H9 (cell line): ENCODE data around the gene PDE7B. TPM values are rescaled to one million over a fixed set of nuclear protein-coding genes. Genes with fewer than 3 reads are reported as not detected.
A peak's percentile ranks its signal among the peaks of the same experiment; 100 is the strongest.

Experiments
- DNase-seq: peaks from one replicate; pipeline ENCODE4 v3.0.0-alpha.2; 2017
- H2AFZ ChIP-seq: one replicate; pipeline ENCODE4 v1.6.1; 2013; ENCODE audit warnings: mild to moderate bottlenecking, low read length, control low read depth, moderate library complexity
- H2AK5ac ChIP-seq: 2 replicates; pipeline ENCODE4 v1.6.1; 2013; ENCODE audit warnings: low read length, control low read depth, mixed read lengths; ENCODE audit not compliant: insufficient read length
- H2BK120ac ChIP-seq: one replicate; pipeline ENCODE4 v1.6.1; 2013; ENCODE audit warnings: low read depth, mild to moderate bottlenecking, low read length, control low read depth, inconsistent platforms; ENCODE audit not compliant: poor library complexity, severe bottlenecking
- H2BK12ac ChIP-seq: 2 replicates; pipeline ENCODE4 v1.6.1; 2013; ENCODE audit warnings: low read length, control low read depth, mixed read lengths, low read depth; ENCODE audit not compliant: insufficient read length
- H2BK15ac ChIP-seq: 2 replicates; pipeline ENCODE4 v1.6.1; 2013; ENCODE audit warnings: low read depth, low read length, control low read depth
- H2BK20ac ChIP-seq: one replicate; pipeline ENCODE4 v1.6.1; 2013; ENCODE audit warnings: low read depth, mild to moderate bottlenecking, low read length, control low read depth, inconsistent platforms; ENCODE audit not compliant: poor library complexity, severe bottlenecking
- H2BK5ac ChIP-seq: 2 replicates; pipeline ENCODE4 v1.6.1; 2013; ENCODE audit warnings: low read length, control low read depth, mixed read lengths; ENCODE audit not compliant: insufficient read length
- H3K14ac ChIP-seq: 2 replicates; pipeline ENCODE4 v1.6.1; 2013; ENCODE audit warnings: low read length, control low read depth; ENCODE audit not compliant: insufficient read depth
- H3K18ac ChIP-seq: 2 replicates; pipeline ENCODE4 v1.6.1; 2013; ENCODE audit warnings: low read depth, mild to moderate bottlenecking, mixed read lengths, low read length, control low read depth; ENCODE audit not compliant: insufficient read length
- H3K23ac ChIP-seq: 2 replicates; pipeline ENCODE4 v1.6.1; 2013; ENCODE audit warnings: low read length, control low read depth, mixed read lengths, low read depth; ENCODE audit not compliant: insufficient read length
- H3K23me2 ChIP-seq: 2 replicates; pipeline ENCODE4 v1.6.1; 2013; ENCODE audit warnings: low read depth, mild to moderate bottlenecking, mixed read lengths, low read length, control low read depth; ENCODE audit not compliant: insufficient read length, poor library complexity, severe bottlenecking
- H3K27ac ChIP-seq: 2 replicates; pipeline ENCODE4 v1.5.1; 2013; ENCODE audit warnings: low read length, control low read depth, mixed read lengths, low read depth; ENCODE audit not compliant: insufficient read length
- H3K27me3 ChIP-seq: 2 replicates; pipeline ENCODE4 v1.6.1; 2013; ENCODE audit warnings: low read length, control low read depth, inconsistent platforms; ENCODE audit not compliant: insufficient read depth
- H3K4ac ChIP-seq: 2 replicates; pipeline ENCODE4 v1.6.1; 2013; ENCODE audit warnings: low read depth, mild to moderate bottlenecking, control low read depth, inconsistent platforms, low read length, moderate library complexity
- H3K4me1 ChIP-seq: 2 replicates; pipeline ENCODE4 v1.6.1; 2013; ENCODE audit warnings: low read length, control low read depth, inconsistent platforms; ENCODE audit not compliant: insufficient read depth
- H3K4me2 ChIP-seq: 2 replicates; pipeline ENCODE4 v1.6.1; 2013; ENCODE audit warnings: low read length, control low read depth, mixed read lengths; ENCODE audit not compliant: insufficient read length, insufficient read depth
- H3K56ac ChIP-seq: 2 replicates; pipeline ENCODE4 v1.6.1; 2013; ENCODE audit warnings: low read depth, mild to moderate bottlenecking, mixed read lengths, low read length, control low read depth; ENCODE audit not compliant: insufficient read length
- H3K79me1 ChIP-seq: 2 replicates; pipeline ENCODE4 v1.6.1; 2013; ENCODE audit warnings: low read depth, mild to moderate bottlenecking, moderate library complexity, low read length, control low read depth, inconsistent platforms; ENCODE audit not compliant: insufficient read depth, poor library complexity, severe bottlenecking
- H3K79me2 ChIP-seq: 2 replicates; pipeline ENCODE4 v1.6.1; 2013; ENCODE audit warnings: low read length, control low read depth, inconsistent platforms; ENCODE audit not compliant: insufficient read depth
- H3K9ac ChIP-seq: 2 replicates; pipeline ENCODE4 v1.6.1; 2013; ENCODE audit warnings: low read length, control low read depth, mixed read lengths; ENCODE audit not compliant: insufficient read length; ENCODE audit errors: extremely low read depth
- H3K9me3 ChIP-seq: one replicate; pipeline ENCODE4 v1.6.1; 2013; ENCODE audit warnings: low read depth, low read length, inconsistent platforms; ENCODE audit not compliant: control insufficient read depth
- H3T11ph ChIP-seq: one replicate; pipeline ENCODE4 v1.6.1; 2013; ENCODE audit warnings: mild to moderate bottlenecking, low read length, control low read depth, inconsistent platforms
- H4K20me1 ChIP-seq: one replicate; pipeline ENCODE4 v1.6.1; 2013; ENCODE audit not compliant: control insufficient read depth, insufficient read length, insufficient read depth
- H4K5ac ChIP-seq: 2 replicates; pipeline ENCODE4 v1.6.1; 2013; ENCODE audit warnings: low read depth, mild to moderate bottlenecking, mixed read lengths, low read length, control low read depth; ENCODE audit not compliant: insufficient read length
- H4K8ac ChIP-seq: replicated peaks from 2 replicates; pipeline ENCODE4 v1.6.1; 2013; ENCODE audit warnings: low read length, control low read depth, mixed read lengths, low read depth; ENCODE audit not compliant: insufficient read length
- H4K91ac ChIP-seq: 2 replicates; pipeline ENCODE4 v1.6.1; 2013; ENCODE audit warnings: low read depth, mild to moderate bottlenecking, moderate library complexity, mixed read lengths, low read length, control low read depth; ENCODE audit not compliant: insufficient read length
- H3K27ac Mint-ChIP-seq, 3 experiments: 2 replicates in 2 of 3; 3 replicates in 1 of 3; pipeline ENCODE4 v1.8.0; 2020 to 2021; ENCODE audit warnings: mixed read lengths in 3 of 3, mild to moderate bottlenecking in 1 of 3, moderate library complexity in 1 of 3
- H3K27me3 Mint-ChIP-seq: 2 replicates; pipeline ENCODE4 v1.8.0; 2021; ENCODE audit warnings: low read depth, mild to moderate bottlenecking, moderate library complexity, mixed read lengths
- H3K36me3 Mint-ChIP-seq, 3 experiments: 2 replicates in 2 of 3; 3 replicates in 1 of 3; pipeline ENCODE4 v1.8.0; 2020 to 2021; ENCODE audit warnings: low read depth in 3 of 3, mixed read lengths in 3 of 3; ENCODE audit not compliant: insufficient read depth in 1 of 3
- H3K4me1 Mint-ChIP-seq, 2 experiments: 2 replicates each; pipeline ENCODE4 v1.8.0; 2020; ENCODE audit warnings: mixed read lengths in 2 of 2
- H3K4me3 Mint-ChIP-seq, 2 experiments: 2 replicates in 1 of 2; 3 replicates in 1 of 2; pipeline ENCODE4 v1.8.0; 2020 to 2021; ENCODE audit warnings: mild to moderate bottlenecking in 2 of 2, mixed read lengths in 2 of 2, moderate library complexity in 1 of 2
- H3K9me3 Mint-ChIP-seq, 2 experiments: 2 replicates in 1 of 2; 3 replicates in 1 of 2; pipeline ENCODE4 v1.8.0; 2020; ENCODE audit warnings: mild to moderate bottlenecking in 2 of 2, mixed read lengths in 2 of 2, moderate library complexity in 1 of 2
- WGBS: extraction: QIAGEN DNeasy Blood & Tissue Kit; methylation state at CpG from one replicate; pipeline ENCODE4 v1.1.7; 2013; ENCODE audit warnings: missing lambda C conversion rate, low lambda C conversion rate, mixed read lengths; ENCODE audit not compliant: insufficient read length; ENCODE audit errors: extremely low coverage; 5-methylcytosine and 5-hydroxymethylcytosine counted together
- total RNA-seq: library from RNA; stranded (reverse); gene quantifications from 2 replicates; pipeline ENCODE4 v1.2.1, GENCODE V29; 2021
- TF ChIP-seq, protein P1 (sequence below): fragments of 200-600 bp; sonication (generic); conservative IDR thresholded peaks from 3 replicates; pipeline ENCODE4 v1.8.0; 2021; ENCODE audit warnings: antibody characterized with exemption, mild to moderate bottlenecking

Gene PDE7B
- total RNA-seq, 1 experiment from 2014 or later = not detected

DNA sequence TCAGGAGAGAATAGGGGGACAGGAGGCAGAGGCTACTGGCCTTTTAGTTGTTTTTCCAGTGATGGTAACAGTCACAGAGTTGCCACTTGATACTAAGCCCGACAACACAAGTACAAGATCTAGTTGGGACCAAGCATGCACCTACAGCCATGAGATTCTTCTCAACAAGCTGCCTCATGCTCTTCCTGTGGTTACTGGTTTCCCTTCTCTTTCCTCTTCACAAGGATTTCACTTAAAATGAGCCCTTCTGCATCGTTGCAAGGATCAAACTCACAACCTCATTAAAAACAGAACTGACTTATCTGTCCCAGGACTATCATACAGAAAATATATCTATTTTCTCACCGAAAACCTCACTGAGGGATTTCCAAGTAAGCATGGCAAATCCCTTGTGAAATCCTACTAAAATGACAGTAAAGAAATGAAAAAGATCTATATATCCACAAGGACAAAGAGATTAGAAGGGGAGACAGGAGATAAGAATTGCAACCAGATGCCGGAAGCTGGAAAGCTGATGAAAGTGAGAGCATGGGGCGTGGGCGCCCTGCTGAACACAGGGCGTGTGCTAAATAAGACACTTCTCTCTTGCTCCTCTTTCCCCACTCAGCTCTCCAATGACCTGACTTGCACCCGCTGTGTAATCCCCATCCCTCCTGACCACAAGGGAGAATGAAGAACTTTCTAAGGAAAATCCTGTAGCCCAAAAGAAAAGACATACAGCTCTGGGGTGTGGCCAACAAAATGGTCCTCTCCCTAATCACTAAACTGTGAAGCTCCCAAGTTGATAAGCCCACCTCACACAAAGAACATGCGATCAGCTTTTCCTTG lies 385.2 kb downstream of the PDE7B start:
- Histone ChIP-seq H3K23ac (no peak overlapping the region), H3K9ac (no peak overlapping the region), H3K23me2 (no peaks in the 10 kb centered on the region), H4K8ac (no peak overlapping the region), H3T11ph (no peak overlapping the region), H3K14ac (no peak overlapping the region), H2AK5ac (no peak overlapping the region), H4K20me1 (no peaks in the 10 kb centered on the region), H4K5ac (no peak overlapping the region), H2BK15ac (no peak overlapping the region), H3K56ac (no peak overlapping the region), H3K18ac (no peak overlapping the region), H3K4me2 (no peak overlapping the region), H3K9me3 (no peaks in the 10 kb centered on the region), H3K4ac (no peak overlapping the region), H3K79me2 (no peaks in the 10 kb centered on the region), H4K91ac (no peak overlapping the region), H3K27ac (no peak overlapping the region), H2AFZ (no peak overlapping the region), H2BK120ac (no peak overlapping the region), H2BK12ac (no peak overlapping the region), H3K4me1 (no peaks in the 10 kb centered on the region), H2BK5ac (no peak overlapping the region), H3K79me1 (no peaks in the 10 kb centered on the region), H2BK20ac (no peak overlapping the region), H3K27me3 (no peaks in the 10 kb centered on the region)
- DNase-seq = no peak
- Mint-ChIP-seq H3K36me3 (peaks cover 4 to 39% (median 26%) of the 10 kb centered on the region in 3 experiments; a peak in 6 of 7 replicates), H3K4me3 (no peak overlapping the region), H3K27ac (peak overlapping the region in 1 of 3 experiments; percentile 47; a peak in 3 of 7 replicates), H3K9me3 (no peaks in the 10 kb centered on the region), H3K4me1 (peaks cover 0 to 3% of the 10 kb centered on the region in 2 experiments; a peak in 1 of 4 replicates), H3K27me3 (no peaks in the 10 kb centered on the region)
- TF ChIP-seq, protein P1, sequence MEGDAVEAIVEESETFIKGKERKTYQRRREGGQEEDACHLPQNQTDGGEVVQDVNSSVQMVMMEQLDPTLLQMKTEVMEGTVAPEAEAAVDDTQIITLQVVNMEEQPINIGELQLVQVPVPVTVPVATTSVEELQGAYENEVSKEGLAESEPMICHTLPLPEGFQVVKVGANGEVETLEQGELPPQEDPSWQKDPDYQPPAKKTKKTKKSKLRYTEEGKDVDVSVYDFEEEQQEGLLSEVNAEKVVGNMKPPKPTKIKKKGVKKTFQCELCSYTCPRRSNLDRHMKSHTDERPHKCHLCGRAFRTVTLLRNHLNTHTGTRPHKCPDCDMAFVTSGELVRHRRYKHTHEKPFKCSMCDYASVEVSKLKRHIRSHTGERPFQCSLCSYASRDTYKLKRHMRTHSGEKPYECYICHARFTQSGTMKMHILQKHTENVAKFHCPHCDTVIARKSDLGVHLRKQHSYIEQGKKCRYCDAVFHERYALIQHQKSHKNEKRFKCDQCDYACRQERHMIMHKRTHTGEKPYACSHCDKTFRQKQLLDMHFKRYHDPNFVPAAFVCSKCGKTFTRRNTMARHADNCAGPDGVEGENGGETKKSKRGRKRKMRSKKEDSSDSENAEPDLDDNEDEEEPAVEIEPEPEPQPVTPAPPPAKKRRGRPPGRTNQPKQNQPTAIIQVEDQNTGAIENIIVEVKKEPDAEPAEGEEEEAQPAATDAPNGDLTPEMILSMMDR = no peak
- WGBS = no CpG with 5 or more reads among the region's 9 CpGs
